ENCODE measurements around the gene SRSF1.

DNA sequence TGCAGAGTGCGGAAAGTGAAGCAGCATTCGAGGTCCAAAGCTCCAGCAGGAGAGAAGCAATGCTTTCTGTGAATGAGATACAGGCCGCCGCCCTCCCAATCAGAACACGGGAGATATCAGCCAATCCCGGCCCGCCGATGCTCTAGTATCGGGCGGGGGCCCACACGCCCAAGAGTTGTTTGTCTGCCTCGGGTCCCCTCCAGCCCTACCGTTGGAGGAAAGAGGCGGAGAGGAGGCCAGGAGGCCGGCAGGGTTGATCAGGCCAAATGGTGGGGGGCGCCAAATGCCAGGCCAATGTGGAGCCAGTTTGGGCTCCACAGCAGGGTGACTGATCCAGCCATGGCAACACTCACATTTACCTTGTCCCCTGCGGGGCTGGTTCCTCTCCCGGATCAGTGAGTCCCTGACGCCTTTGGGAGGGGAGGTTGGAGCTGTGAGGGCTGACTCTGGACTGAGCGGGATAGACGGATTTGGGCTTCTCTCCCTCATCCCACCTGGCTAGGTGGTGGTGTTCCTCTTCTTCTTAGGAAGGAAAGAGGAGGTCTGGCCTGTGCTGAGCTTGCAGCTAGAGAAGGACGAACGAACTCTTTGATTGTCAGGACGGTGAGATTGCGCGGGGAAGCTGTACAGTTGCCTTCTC is 41.4 kb downstream of the SRSF1 start:
- TF ChIP-seq POLR2AphosphoS5 (IDR thresholded peaks at IDR 0.05; ENCODE audit: low read depth, low read length) = no peak
- TF ChIP-seq, protein P1, sequence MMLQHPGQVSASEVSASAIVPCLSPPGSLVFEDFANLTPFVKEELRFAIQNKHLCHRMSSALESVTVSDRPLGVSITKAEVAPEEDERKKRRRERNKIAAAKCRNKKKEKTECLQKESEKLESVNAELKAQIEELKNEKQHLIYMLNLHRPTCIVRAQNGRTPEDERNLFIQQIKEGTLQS (IDR thresholded peaks at IDR 0.05) = no peak
- TF ChIP-seq, protein P2, sequence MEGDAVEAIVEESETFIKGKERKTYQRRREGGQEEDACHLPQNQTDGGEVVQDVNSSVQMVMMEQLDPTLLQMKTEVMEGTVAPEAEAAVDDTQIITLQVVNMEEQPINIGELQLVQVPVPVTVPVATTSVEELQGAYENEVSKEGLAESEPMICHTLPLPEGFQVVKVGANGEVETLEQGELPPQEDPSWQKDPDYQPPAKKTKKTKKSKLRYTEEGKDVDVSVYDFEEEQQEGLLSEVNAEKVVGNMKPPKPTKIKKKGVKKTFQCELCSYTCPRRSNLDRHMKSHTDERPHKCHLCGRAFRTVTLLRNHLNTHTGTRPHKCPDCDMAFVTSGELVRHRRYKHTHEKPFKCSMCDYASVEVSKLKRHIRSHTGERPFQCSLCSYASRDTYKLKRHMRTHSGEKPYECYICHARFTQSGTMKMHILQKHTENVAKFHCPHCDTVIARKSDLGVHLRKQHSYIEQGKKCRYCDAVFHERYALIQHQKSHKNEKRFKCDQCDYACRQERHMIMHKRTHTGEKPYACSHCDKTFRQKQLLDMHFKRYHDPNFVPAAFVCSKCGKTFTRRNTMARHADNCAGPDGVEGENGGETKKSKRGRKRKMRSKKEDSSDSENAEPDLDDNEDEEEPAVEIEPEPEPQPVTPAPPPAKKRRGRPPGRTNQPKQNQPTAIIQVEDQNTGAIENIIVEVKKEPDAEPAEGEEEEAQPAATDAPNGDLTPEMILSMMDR (IDR thresholded peaks at IDR 0.05 in 2 of 3, conservative IDR thresholded peaks at IDR 0.05 in 1 of 3; ENCODE audit: borderline replicate concordance in 1 of 3, insufficient read depth in 1 of 3, low read depth in 2 of 3, low read length in 2 of 3) = no peak
- TF ChIP-seq, protein P3, sequence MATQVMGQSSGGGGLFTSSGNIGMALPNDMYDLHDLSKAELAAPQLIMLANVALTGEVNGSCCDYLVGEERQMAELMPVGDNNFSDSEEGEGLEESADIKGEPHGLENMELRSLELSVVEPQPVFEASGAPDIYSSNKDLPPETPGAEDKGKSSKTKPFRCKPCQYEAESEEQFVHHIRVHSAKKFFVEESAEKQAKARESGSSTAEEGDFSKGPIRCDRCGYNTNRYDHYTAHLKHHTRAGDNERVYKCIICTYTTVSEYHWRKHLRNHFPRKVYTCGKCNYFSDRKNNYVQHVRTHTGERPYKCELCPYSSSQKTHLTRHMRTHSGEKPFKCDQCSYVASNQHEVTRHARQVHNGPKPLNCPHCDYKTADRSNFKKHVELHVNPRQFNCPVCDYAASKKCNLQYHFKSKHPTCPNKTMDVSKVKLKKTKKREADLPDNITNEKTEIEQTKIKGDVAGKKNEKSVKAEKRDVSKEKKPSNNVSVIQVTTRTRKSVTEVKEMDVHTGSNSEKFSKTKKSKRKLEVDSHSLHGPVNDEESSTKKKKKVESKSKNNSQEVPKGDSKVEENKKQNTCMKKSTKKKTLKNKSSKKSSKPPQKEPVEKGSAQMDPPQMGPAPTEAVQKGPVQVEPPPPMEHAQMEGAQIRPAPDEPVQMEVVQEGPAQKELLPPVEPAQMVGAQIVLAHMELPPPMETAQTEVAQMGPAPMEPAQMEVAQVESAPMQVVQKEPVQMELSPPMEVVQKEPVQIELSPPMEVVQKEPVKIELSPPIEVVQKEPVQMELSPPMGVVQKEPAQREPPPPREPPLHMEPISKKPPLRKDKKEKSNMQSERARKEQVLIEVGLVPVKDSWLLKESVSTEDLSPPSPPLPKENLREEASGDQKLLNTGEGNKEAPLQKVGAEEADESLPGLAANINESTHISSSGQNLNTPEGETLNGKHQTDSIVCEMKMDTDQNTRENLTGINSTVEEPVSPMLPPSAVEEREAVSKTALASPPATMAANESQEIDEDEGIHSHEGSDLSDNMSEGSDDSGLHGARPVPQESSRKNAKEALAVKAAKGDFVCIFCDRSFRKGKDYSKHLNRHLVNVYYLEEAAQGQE (IDR thresholded peaks at IDR 0.05; ENCODE audit: low read depth) = no peak
- no peak for TF ChIP-seq POLR2A (IDR thresholded peaks at IDR 0.05; ENCODE audit: borderline replicate concordance, extremely low read depth, insufficient read depth, insufficient read length)
- TF ChIP-seq EZH2phosphoT487 (IDR thresholded peaks at IDR 0.05; ENCODE audit: borderline replicate concordance) = no peak
- TF ChIP-seq RAD21 (IDR thresholded peaks at IDR 0.05; ENCODE audit: low read depth) = no peak
- no peak for TF ChIP-seq EZH2 (IDR thresholded peaks at IDR 0.05)
- TF ChIP-seq FOSL1 (IDR thresholded peaks at IDR 0.05; ENCODE audit: low read depth) = no peak
- TF ChIP-seq SP1 (IDR thresholded peaks at IDR 0.05; ENCODE audit: low read depth) = no peak
- TF ChIP-seq, protein P4, sequence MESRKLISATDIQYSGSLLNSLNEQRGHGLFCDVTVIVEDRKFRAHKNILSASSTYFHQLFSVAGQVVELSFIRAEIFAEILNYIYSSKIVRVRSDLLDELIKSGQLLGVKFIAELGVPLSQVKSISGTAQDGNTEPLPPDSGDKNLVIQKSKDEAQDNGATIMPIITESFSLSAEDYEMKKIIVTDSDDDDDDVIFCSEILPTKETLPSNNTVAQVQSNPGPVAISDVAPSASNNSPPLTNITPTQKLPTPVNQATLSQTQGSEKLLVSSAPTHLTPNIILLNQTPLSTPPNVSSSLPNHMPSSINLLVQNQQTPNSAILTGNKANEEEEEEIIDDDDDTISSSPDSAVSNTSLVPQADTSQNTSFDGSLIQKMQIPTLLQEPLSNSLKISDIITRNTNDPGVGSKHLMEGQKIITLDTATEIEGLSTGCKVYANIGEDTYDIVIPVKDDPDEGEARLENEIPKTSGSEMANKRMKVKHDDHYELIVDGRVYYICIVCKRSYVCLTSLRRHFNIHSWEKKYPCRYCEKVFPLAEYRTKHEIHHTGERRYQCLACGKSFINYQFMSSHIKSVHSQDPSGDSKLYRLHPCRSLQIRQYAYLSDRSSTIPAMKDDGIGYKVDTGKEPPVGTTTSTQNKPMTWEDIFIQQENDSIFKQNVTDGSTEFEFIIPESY (IDR thresholded peaks at IDR 0.05; ENCODE audit: extremely low read depth, insufficient replicate concordance, low read length) = no peak
- TF ChIP-seq CEBPB (IDR thresholded peaks at IDR 0.05; ENCODE audit: low read depth) = no peak
- TF ChIP-seq TCF7L2 (IDR thresholded peaks at IDR 0.05; ENCODE audit: borderline replicate concordance, extremely low read depth, insufficient read depth, insufficient read length) = no peak
- no peak for TF ChIP-seq ELF1 (IDR thresholded peaks at IDR 0.05; ENCODE audit: borderline replicate concordance, low read depth)
